DOHH2 (cell line): ENCODE results near the gene EEFSEC.

ENCODE experiments used
- EZH2phosphoT487 ChIP-seq: fragments of 200-600 bp; sonication (generic); IDR thresholded peaks from 2 replicates; pipeline ENCODE4 v1.6.1; 2017; ENCODE audit warnings: borderline replicate concordance, mild to moderate bottlenecking, antibody characterized with exemption, low read length, moderate library complexity, mixed read lengths
- TF ChIP-seq, protein P1 (sequence below): fragments of 200-600 bp; sonication (generic); IDR thresholded peaks from one replicate; pipeline ENCODE4 v1.5.1; 2014; ENCODE audit warnings: antibody characterized with exemption, mild to moderate bottlenecking, low read depth, low read length; ENCODE audit not compliant: poor library complexity, severe bottlenecking

DNA sequence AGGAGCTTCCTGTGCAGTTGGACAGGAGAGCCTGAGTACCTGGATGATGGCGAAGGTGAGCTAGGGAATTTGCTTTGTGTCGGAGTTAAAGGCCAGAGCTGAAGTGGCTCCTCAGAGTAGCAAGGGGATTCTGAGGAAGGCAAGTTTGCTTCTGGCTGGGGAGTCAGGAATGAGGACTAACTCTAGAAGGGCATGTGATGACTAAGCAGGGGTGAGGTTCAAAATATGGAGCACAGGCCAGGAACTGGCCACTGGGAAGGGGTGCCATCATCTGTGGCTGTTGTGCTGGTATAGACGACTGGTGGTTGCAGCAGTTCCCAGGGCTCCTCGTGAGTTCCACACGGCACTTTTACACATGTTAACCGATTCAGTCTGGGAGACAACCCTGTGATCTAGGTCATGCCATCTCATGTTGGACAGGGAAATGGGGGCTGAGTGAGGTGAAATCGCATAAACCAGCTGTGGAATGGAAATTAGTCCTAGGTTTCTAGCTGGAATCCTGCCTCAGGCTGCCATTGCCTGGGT, 100.8 kb downstream of the EEFSEC start:
- TF ChIP-seq, protein P1, sequence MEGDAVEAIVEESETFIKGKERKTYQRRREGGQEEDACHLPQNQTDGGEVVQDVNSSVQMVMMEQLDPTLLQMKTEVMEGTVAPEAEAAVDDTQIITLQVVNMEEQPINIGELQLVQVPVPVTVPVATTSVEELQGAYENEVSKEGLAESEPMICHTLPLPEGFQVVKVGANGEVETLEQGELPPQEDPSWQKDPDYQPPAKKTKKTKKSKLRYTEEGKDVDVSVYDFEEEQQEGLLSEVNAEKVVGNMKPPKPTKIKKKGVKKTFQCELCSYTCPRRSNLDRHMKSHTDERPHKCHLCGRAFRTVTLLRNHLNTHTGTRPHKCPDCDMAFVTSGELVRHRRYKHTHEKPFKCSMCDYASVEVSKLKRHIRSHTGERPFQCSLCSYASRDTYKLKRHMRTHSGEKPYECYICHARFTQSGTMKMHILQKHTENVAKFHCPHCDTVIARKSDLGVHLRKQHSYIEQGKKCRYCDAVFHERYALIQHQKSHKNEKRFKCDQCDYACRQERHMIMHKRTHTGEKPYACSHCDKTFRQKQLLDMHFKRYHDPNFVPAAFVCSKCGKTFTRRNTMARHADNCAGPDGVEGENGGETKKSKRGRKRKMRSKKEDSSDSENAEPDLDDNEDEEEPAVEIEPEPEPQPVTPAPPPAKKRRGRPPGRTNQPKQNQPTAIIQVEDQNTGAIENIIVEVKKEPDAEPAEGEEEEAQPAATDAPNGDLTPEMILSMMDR: no peak
- no peak for TF ChIP-seq EZH2phosphoT487
